AG10803 (cell line): ENCODE results near the gene ARRB2.
A peak's percentile ranks its signal among the peaks of the same experiment; 100 is the strongest.

Experiments
- DNase-seq: peaks from one replicate; pipeline ENCODE4 v3.0.0; 2010; ENCODE audit warnings: low read depth
- H3K4me3 ChIP-seq: 2 replicates; pipeline ENCODE4 v1.5.1; 2011; ENCODE audit warnings: mild to moderate bottlenecking, low read length, control low read depth
- CTCF ChIP-seq: conservative IDR thresholded peaks from 2 replicates; pipeline ENCODE4 v1.5.1; 2011; ENCODE audit warnings: mild to moderate bottlenecking, low read length, control low read depth, inconsistent platforms

The ARRB2 gene

GRCh38 chr17:4764595-4764994, 54.2 kb downstream of the ARRB2 start:
- no peak for DNase-seq
- TF ChIP-seq CTCF: no peak
- no peak overlapping the region for H3K4me3 ChIP-seq

- peak; percentile 13 for DNase-seq
- no peak for TF ChIP-seq CTCF
- H3K4me3 ChIP-seq: no peak overlapping the region
These were observed 55.8 kb downstream of the ARRB2 start for GRCh38 chr17:4766201-4766600.

GRCh38 chr17:4766723-4767122, 56.3 kb downstream of the ARRB2 start:
- H3K4me3 ChIP-seq: no peak overlapping the region
- no peak for TF ChIP-seq CTCF
- no peak for DNase-seq

- H3K4me3 ChIP-seq: no peak overlapping the region
- no peak for DNase-seq
- TF ChIP-seq CTCF: no peak
These were observed 57.9 kb downstream of the ARRB2 start for GRCh38 chr17:4768298-4768697.

GRCh38 chr17:4769628-4770027, 59.2 kb downstream of the ARRB2 start:
- no peak overlapping the region for H3K4me3 ChIP-seq
- TF ChIP-seq CTCF: no peak
- DNase-seq: peak; percentile 10
